Activated CD4-positive, alpha-beta T cell treated with anti-CD3 and anti-CD28 coated beads, Interleukin-2, amount 50 U/mL, for 48 hours (primary cell): Measurements from ENCODE around the gene C10orf53.
A peak's percentile ranks its signal among the peaks of the same experiment; 100 is the strongest.

Experiments used
- DNase-seq, 2 experiments: peaks; one replicate each; pipeline ENCODE4 v3.0.0-alpha.2; 2020

Gene C10orf53

DNA sequence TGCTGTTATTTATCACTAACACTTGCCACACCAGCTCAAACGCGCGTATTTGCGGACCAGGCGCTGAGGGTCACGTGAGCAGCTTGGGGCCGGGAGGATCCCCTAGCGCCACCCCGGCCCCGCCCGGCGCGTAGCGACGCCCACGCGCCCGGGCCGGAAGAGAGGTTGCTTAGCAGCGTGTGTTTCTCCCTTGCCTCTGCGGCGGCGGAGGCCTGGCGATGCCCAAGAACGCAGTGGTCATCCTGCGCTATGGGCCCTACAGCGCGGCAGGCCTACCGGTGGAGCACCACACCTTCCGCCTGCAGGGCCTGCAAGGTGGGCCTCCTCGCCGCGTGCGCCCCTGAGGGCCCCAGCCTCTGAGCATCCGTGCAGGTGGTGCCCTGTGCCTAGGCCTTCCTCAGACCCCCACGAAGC lies at the start of gene C10orf53:
C10orf53 (plus strand) TSS at position 172 of the 414 bp plus-strand sequence; CDS start at position 219, 47 bp downstream.
- DNase-seq = peak; percentile 15 to 24

GRCh38 chr10:49631975-49632374 lies 47.5 kb upstream of the C10orf53 start:
- DNase-seq = no peak

- no peak for DNase-seq
Measured at GRCh38 chr10:49632406-49633317, 46.8 kb upstream of the C10orf53 start.

- no peak for DNase-seq
Measured at GRCh38 chr10:49633327-49634068, 46.0 kb upstream of the C10orf53 start.

DNA sequence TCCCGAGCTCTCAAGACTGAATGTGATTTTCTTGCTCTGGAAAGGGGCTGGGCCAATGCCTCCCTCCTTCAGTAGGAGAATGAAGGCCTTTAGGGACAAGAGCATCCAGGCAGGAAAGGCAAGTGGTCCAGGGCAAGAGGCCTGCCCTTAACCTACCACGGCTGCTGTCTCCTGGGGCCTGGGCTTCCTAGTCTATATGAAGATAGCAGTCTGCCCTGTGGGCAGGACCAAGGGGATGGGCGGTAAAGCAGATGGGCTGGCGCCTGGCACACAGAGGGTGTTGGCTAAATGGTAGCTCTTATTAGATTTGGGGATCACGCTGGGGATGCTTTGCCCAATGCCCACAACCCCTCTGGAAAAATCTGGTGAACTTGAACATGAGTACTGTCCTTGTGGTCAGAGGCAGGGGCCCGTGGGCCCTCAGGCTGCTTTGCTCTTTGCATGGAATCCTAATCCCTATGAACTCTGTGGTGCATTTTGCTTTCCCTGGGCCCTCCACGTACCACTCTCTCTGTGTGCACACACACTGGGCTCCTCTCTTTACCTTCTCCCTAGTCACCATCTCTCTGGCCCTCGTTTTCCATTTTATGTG lies 45.3 kb upstream of the C10orf53 start:
- DNase-seq = no peak

DNA sequence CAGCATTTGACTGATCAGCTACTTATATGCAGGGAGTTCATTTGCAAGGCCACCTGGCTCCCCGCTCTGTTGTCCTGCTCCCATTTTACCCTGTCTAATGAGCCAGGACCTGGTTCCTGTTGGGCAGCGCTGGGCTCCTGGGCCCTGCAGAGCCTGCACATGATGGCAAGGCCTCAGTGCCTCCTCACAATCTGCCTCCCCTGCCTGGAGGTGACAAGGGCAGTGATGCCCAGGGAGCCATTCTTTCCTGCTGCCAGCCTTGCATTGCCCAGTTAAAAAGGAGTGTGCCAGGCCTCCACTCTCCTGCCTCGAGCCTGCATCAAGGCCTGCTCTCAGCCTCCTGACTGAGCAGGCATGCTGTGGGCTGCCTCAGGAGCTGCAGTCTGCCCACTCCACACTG lies 37.1 kb upstream of the C10orf53 start:
- DNase-seq = no peak

- DNase-seq = no peak
Measured at GRCh38 chr10:49643241-49644034, 36.0 kb upstream of the C10orf53 start.

- no peak for DNase-seq
Measured at GRCh38 chr10:49644035-49644646, 35.3 kb upstream of the C10orf53 start.

DNA sequence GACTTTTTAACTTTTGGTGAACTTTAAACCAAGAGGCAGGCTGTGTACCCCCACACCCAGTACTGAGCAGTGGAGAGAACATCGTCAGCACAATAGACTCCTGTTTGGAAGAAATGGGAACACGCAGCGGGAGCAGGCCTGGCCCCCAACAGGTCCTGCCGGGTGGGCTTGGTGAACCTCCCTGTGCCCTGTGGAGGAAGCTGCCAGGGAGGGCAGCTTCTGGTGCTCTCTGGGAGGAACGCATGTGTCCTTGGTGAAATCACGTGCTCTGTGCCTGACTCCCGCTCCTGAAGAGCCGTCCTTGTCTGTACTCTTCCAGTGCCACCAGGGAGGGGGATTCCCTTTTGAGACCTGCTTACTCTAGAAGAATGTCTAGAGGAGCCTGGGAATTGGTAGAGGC lies 34.0 kb upstream of the C10orf53 start:
- DNase-seq = no peak

- DNase-seq = no peak
Measured at GRCh38 chr10:49645871-49646870, 33.3 kb upstream of the C10orf53 start.

- no peak for DNase-seq
Measured at GRCh38 chr10:49647554-49647953, 31.9 kb upstream of the C10orf53 start.

DNA sequence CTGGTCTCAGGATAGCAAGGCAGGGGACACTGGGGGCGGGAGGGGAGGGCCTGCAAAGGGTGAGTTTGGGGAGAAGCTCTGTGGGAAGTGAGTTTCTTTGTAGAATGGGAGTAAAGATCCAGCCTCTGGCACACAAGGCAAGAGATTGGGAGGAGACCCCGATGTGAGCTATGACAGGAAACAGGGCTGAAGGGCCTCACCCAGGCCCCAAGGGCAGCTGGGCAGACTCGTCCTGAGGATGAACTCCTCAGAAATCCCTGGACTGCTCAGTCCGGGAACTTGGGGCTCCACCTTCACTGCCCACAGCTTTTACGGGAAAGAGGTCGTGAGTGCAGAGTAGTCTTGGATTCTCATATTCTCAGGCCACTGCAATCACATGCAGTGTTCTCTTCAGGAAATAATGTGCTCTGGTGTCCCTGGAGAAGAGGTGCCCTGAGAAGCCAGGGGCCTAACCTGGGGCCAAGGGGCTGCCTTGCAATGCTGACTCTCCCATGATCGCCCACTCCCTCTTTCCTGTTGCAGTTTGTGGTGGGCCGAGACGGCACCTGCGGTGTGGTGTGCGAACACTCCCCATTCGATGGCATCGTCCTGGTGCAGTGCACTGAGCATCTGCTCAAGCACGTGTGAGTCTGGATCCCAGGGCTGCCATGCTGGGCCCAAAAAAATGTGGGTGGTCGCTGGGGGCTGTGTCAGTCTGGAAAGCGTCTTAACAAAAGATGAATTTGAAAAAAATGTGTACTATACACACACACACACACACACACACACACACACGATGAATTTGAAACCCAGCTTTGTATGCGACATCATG lies 31.3 kb upstream of the C10orf53 start:
- no peak for DNase-seq

GRCh38 chr10:49649294-49649693 lies 30.2 kb upstream of the C10orf53 start:
- peak; percentile 32 to 40 for DNase-seq

DNA sequence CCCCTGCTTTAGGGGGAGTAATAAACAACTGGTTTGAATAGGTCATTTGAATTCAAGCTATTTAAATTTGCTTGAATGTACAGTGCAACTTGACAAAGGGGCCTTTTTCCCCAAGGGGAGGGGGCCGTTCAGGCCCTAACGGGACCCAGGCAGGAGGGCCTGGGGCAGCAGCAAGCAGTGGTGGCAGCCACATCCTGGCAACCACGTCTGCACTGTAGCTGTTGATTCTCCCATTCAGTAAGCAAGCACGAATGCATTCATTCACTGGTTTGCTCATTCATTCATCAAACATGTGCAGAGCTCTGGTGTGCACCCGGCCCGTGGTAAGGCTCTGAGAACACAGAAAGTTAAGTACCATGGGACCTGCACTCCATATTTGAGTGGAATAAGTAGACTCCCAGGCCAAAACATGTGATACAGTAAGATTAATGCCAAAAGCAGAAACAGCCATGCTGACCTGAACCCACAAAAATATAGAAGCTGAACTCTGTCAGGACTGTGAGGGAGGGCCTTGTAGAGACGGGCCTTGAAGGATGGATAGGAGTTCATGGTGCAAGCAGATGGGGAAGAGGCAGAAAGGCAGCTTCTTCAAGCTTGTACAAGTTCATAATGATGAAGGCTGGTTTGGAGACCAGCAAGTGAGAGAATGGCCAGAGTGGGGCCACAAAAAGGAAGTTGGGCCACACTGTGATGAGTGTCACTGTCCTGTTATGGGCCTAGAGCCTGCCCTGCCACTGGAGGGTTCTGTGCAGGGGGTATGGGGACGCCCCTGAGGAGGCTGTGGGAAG lies 29.3 kb upstream of the C10orf53 start:
- no peak for DNase-seq

DNA sequence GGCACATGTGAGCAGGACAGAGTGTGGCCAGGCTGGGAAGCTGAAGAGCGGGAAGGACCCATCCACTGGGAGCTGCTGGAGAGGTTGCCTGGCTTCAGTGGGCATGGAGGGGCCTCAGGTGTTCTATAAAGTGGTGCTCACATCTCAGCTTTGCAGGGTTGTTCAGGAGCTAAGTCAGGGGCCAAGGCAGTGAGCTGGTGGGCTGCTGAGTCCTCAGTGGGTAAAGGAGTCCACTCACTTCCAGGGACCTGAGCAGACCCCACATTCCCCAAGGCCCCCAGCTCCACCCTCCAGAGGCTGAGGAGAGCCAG lies 28.8 kb upstream of the C10orf53 start:
- DNase-seq = no peak

GRCh38 chr10:49651039-49651835 lies 28.2 kb upstream of the C10orf53 start:
- no peak for DNase-seq

- no peak for DNase-seq
Measured at GRCh38 chr10:49651917-49652316, 27.5 kb upstream of the C10orf53 start.
